GM12873 (cell line): ENCODE data around the gene GLDC.

Experiments used
- CTCF ChIP-seq: IDR thresholded peaks from 2 replicates; pipeline ENCODE4 v1.5.1; 2012; ENCODE audit warnings: low read depth, mild to moderate bottlenecking, moderate library complexity, low read length, control low read depth; ENCODE audit not compliant: insufficient read depth; ENCODE audit errors: missing control alignments

The GLDC gene

GRCh38 chr9:6598249-6598725, 47.2 kb downstream of the GLDC start:
- TF ChIP-seq CTCF = no peak

- TF ChIP-seq CTCF = no peak
Observed at GRCh38 chr9:6592791-6593190, 52.7 kb downstream of the GLDC start.

GRCh38 chr9:6592231-6592630, 53.3 kb downstream of the GLDC start:
- TF ChIP-seq CTCF = no peak

- no peak for TF ChIP-seq CTCF
Observed at GRCh38 chr9:6590772-6591384, 54.7 kb downstream of the GLDC start.

- no peak for TF ChIP-seq CTCF
Observed at GRCh38 chr9:6590334-6590733, 55.2 kb downstream of the GLDC start.

GRCh38 chr9:6584881-6585597, 60.5 kb downstream of the GLDC start:
- peak; percentile 14 for TF ChIP-seq CTCF

GRCh38 chr9:6581253-6581652, 64.3 kb downstream of the GLDC start:
- no peak for TF ChIP-seq CTCF
